Calu3 (cell line): ENCODE results near the gene AHI1. TPM values are rescaled to one million over a fixed set of nuclear protein-coding genes. Genes with fewer than 3 reads are reported as not detected.

Source experiments
- BruUV-seq: library from RNA; stranded (reverse); fragments of 400-500 nt; replicated peaks from 2 replicates; lab custom pipeline; 2021; lab: Mats Ljungman, UMichigan
- CTCF ChIA-PET: fragments of 300-600 bp; sonication (Branson Sonifier 250); formaldehyde crosslinking; loops from one replicate; lab custom pipeline; 2022; ENCODE audit warnings: antibody characterized with exemption; lab: Charles Lee
- DNase-seq: peaks from one replicate; pipeline ENCODE4 v3.0.0; 2022
- H3K27ac Mint-ChIP-seq: one replicate; pipeline ENCODE4 v1.8.0; 2022; ENCODE audit warnings: mixed read lengths; ENCODE audit not compliant: unreplicated experiment
- H3K27me3 Mint-ChIP-seq: one replicate; pipeline ENCODE4 v1.8.0; 2022; ENCODE audit warnings: mixed read lengths; ENCODE audit not compliant: unreplicated experiment
- H3K36me3 Mint-ChIP-seq: one replicate; pipeline ENCODE4 v1.8.0; 2022; ENCODE audit warnings: mild to moderate bottlenecking, moderate library complexity, mixed read lengths; ENCODE audit not compliant: insufficient read depth, unreplicated experiment
- H3K4me1 Mint-ChIP-seq: one replicate; pipeline ENCODE4 v1.8.0; 2022; ENCODE audit warnings: mild to moderate bottlenecking, low read depth, mixed read lengths; ENCODE audit not compliant: unreplicated experiment
- H3K4me3 Mint-ChIP-seq: one replicate; pipeline ENCODE4 v1.8.0; 2022; ENCODE audit warnings: mild to moderate bottlenecking, low read depth, moderate library complexity, mixed read lengths; ENCODE audit not compliant: unreplicated experiment
- H3K9me3 Mint-ChIP-seq: one replicate; pipeline ENCODE4 v1.8.0; 2022; ENCODE audit warnings: low read depth, mixed read lengths; ENCODE audit not compliant: unreplicated experiment
- intact Hi-C: fragments of 100-400 bp; cut with micrococcal nuclease; formaldehyde crosslinking; loops from one replicate; pipeline ENCODE4 v1.10.0; 2022; ENCODE audit not compliant: unreplicated experiment
- total RNA-seq: library from RNA; stranded (reverse); gene quantifications from 2 replicates; pipeline ENCODE4 v1.2.3, GENCODE V29; 2022
- TF ChIP-seq, protein P1 (sequence below): fragments of 200-600 bp; IDR thresholded peaks from one replicate; pipeline ENCODE4 v1.8.0; 2022; ENCODE audit warnings: antibody characterized with exemption; ENCODE audit not compliant: unreplicated experiment

AHI1 gene
- total RNA-seq, 1 experiment from 2014 or later, result 18.0 TPM

DNA sequence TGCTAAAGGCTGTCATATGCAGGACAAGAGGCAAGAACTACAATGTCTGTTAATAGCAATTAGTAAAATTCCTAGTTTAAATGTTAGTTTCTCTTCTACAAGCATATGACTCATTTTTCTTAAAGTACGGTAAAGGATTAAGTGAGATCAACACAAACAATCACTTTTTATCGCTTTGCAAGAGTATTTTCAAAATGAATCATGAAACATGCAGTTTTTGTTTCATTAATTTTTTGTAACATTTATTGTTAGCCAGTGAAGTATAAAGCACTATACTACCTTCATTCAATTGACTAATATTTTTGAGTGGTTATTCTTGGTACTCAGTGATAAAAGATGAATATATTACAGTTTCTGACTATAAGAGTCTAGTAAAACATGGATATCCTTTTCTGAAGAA is 138.6 kb downstream of the AHI1 start:
- no peak overlapping the region for H3K4me3 Mint-ChIP-seq
- H3K4me1 Mint-ChIP-seq, result no peaks in the 10 kb centered on the region
- no peaks in the 10 kb centered on the region for H3K9me3 Mint-ChIP-seq
- no peaks in the 10 kb centered on the region for H3K36me3 Mint-ChIP-seq
- no TSS peak for BruUV-seq
- TF ChIP-seq, protein P1, sequence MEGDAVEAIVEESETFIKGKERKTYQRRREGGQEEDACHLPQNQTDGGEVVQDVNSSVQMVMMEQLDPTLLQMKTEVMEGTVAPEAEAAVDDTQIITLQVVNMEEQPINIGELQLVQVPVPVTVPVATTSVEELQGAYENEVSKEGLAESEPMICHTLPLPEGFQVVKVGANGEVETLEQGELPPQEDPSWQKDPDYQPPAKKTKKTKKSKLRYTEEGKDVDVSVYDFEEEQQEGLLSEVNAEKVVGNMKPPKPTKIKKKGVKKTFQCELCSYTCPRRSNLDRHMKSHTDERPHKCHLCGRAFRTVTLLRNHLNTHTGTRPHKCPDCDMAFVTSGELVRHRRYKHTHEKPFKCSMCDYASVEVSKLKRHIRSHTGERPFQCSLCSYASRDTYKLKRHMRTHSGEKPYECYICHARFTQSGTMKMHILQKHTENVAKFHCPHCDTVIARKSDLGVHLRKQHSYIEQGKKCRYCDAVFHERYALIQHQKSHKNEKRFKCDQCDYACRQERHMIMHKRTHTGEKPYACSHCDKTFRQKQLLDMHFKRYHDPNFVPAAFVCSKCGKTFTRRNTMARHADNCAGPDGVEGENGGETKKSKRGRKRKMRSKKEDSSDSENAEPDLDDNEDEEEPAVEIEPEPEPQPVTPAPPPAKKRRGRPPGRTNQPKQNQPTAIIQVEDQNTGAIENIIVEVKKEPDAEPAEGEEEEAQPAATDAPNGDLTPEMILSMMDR, result no peak
- CTCF ChIA-PET, result no interaction called here
- H3K27me3 Mint-ChIP-seq, result no peaks in the 10 kb centered on the region
- no peak overlapping the region for H3K27ac Mint-ChIP-seq
- DNase-seq, result no peak
- intact Hi-C loops, result no loop called here

DNA sequence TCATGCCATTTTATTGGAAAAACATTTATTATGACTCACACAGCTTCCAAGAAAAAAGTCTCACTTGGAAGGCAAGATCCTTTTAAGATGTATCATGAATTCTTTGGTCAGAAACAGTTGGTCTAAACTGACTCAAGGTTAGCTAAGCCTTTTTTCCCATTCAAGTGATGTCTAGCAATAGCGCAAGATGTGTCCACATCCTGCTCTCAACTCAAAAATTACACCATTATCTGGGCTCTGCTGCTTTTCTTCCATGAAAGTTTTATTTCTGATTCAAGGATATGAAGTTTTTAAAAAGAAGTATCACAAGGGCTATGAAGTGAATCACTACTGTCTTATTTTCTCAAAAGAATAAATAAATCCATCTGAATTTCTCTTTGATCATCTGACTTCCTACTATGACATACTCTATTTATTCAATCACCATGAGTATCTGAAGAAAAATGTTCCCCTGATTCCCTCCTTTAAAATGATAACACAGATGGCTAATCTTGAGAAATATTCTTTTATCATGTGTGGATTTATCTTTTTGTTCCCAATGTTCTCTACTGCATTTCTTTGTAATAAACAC is 139.2 kb downstream of the AHI1 start:
- H3K4me1 Mint-ChIP-seq, result no peaks in the 10 kb centered on the region
- H3K4me3 Mint-ChIP-seq, result no peak overlapping the region
- H3K27ac Mint-ChIP-seq, result no peak overlapping the region

DNA sequence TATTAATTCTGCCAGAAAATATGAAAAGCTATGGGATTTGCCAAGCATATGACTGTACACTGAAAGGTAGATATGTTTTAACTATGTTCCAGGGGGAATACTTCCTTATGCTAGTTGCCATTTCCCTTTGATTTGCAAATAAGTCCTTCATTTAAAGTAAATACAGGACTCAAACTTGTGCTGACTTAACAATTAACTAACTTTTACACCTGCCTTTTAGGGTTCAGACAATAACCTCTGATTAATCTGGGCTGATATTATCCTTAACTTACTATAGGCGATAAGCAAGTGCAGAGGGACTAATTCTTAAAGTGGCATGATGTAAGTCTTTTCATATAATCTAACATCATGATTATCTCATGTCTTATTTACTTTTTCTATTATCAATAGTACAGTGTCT is 143.1 kb downstream of the AHI1 start:
- no TSS peak for BruUV-seq

More for the DNA sequence above, 139.2 kb downstream of the AHI1 start:
- no peak for DNase-seq
- Mint-ChIP-seq H3K36me3 (no peaks in the 10 kb centered on the region), H3K27me3 (no peaks in the 10 kb centered on the region), H3K9me3 (no peaks in the 10 kb centered on the region)
- intact Hi-C loops, result no loop called here
- no TSS peak for BruUV-seq
- CTCF ChIA-PET, result no interaction called here
- TF ChIP-seq, protein P1, result no peak

DNA sequence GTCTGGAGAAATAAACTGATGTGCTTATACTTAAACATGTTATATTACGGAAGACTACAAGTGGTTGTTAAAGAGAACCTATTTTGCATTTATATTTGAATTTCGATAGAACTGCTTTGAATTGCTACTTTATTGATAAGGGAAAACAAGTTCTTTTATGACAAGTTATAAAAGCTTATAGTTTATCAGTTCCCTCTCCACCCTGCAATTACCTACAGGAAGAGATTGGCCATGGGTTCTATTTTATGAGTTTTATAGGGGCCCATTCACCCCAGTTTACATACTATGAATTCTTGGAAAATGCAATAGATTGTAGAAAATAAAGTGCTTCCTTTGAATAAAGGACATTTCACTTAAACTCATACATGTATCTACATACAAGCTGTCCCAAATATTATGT is 144.4 kb downstream of the AHI1 start:
- no peaks in the 10 kb centered on the region for H3K36me3 Mint-ChIP-seq
- CTCF ChIA-PET, result no interaction called here
- H3K9me3 Mint-ChIP-seq, result no peaks in the 10 kb centered on the region
- no peaks in the 10 kb centered on the region for H3K27me3 Mint-ChIP-seq
- no TSS peak for BruUV-seq
- DNase-seq, result no peak
- no peaks in the 10 kb centered on the region for H3K4me1 Mint-ChIP-seq
- no peak overlapping the region for H3K4me3 Mint-ChIP-seq
- TF ChIP-seq, protein P1, result no peak
- intact Hi-C loops, result no loop called here
- no peak overlapping the region for H3K27ac Mint-ChIP-seq

More for the DNA sequence above, 143.1 kb downstream of the AHI1 start:
- no peaks in the 10 kb centered on the region for H3K27me3 Mint-ChIP-seq
- no peaks in the 10 kb centered on the region for H3K36me3 Mint-ChIP-seq
- TF ChIP-seq, protein P1, result no peak
- DNase-seq, result no peak
- H3K4me3 Mint-ChIP-seq, result no peak overlapping the region
- no peak overlapping the region for H3K27ac Mint-ChIP-seq
- intact Hi-C loops, result no loop called here
- H3K4me1 Mint-ChIP-seq, result no peaks in the 10 kb centered on the region
- H3K9me3 Mint-ChIP-seq, result no peaks in the 10 kb centered on the region
- CTCF ChIA-PET, result no interaction called here
